ENCODE data around the gene LATS2.
"Not testable (repeated sequence)": the region's sequence is repeated elsewhere in the genome, so short reads cannot be mapped to it uniquely, and the experiment has no call there.

The LATS2 gene

GRCh38 chr13:20989656-20990321 is 71.6 kb downstream of the LATS2 start:
- DNase-seq, result no peak

GRCh38 chr13:20988909-20989655 is 72.3 kb downstream of the LATS2 start:
- no peak for DNase-seq

GRCh38 chr13:20988033-20988908 is 73.1 kb downstream of the LATS2 start:
- no peak for DNase-seq

GRCh38 chr13:20987599-20987998 is 73.8 kb downstream of the LATS2 start:
- no peak for DNase-seq

- DNase-seq, result no peak
These were observed 76.5 kb downstream of the LATS2 start for GRCh38 chr13:20984879-20985278.

- no peak for DNase-seq
These were observed 78.0 kb downstream of the LATS2 start for GRCh38 chr13:20983386-20983785.

GRCh38 chr13:20981370-20982095 is 79.9 kb downstream of the LATS2 start:
- DNase-seq, result no peak

GRCh38 chr13:20980899-20981298 is 80.5 kb downstream of the LATS2 start:
- no peak for DNase-seq

GRCh38 chr13:20980430-20980829 is 81.0 kb downstream of the LATS2 start:
- DNase-seq, result no peak

GRCh38 chr13:20977394-20977793 is 84.0 kb downstream of the LATS2 start:
- no peak for DNase-seq

- DNase-seq, result no peak
These were observed 86.3 kb downstream of the LATS2 start for GRCh38 chr13:20974981-20975585.

- no peak for DNase-seq
These were observed 87.4 kb downstream of the LATS2 start for GRCh38 chr13:20973886-20974425.

- no peak for DNase-seq
These were observed 88.7 kb downstream of the LATS2 start for GRCh38 chr13:20972731-20973130.

- DNase-seq, result no peak
These were observed 92.2 kb downstream of the LATS2 start for GRCh38 chr13:20969182-20969581.

- no peak for DNase-seq
These were observed 92.6 kb downstream of the LATS2 start for GRCh38 chr13:20968745-20969144.

- no peak for DNase-seq
These were observed 94.0 kb downstream of the LATS2 start for GRCh38 chr13:20967340-20967739.

GRCh38 chr13:20964904-20965303 is 96.5 kb downstream of the LATS2 start:
- DNase-seq, result no peak

GRCh38 chr13:20961663-20962062 is 99.7 kb downstream of the LATS2 start:
- DNase-seq, result not testable (repeated sequence)

- DNase-seq, result no peak
These were observed 100.6 kb downstream of the LATS2 start for GRCh38 chr13:20960663-20961309.

GRCh38 chr13:20957049-20957620 is 104.3 kb downstream of the LATS2 start:
- not testable (repeated sequence) for DNase-seq

GRCh38 chr13:20955496-20955895 is 105.9 kb downstream of the LATS2 start:
- no peak for DNase-seq
